B cell (primary cell): Measurements from ENCODE around the gene SYT2.

ENCODE experiments used
- CTCF ChIP-seq: fragments of 200-600 bp; IDR thresholded peaks from one replicate; pipeline ENCODE4 v1.8.0; 2022; ENCODE audit warnings: antibody characterized with exemption, mild to moderate bottlenecking
- EZH2 ChIP-seq: IDR thresholded peaks from 2 replicates; pipeline ENCODE4 v1.6.1; 2012; ENCODE audit warnings: borderline replicate concordance, low read depth, mild to moderate bottlenecking, moderate library complexity, low read length; ENCODE audit not compliant: insufficient read depth, poor library complexity, severe bottlenecking

- no peak for TF ChIP-seq CTCF
- TF ChIP-seq EZH2: no peak
These were observed 12.0 kb downstream of the SYT2 start for GRCh38 chr1:202698276-202698675.
